ENCODE results near the gene TNFAIP8L3.

TNFAIP8L3 gene

DNA sequence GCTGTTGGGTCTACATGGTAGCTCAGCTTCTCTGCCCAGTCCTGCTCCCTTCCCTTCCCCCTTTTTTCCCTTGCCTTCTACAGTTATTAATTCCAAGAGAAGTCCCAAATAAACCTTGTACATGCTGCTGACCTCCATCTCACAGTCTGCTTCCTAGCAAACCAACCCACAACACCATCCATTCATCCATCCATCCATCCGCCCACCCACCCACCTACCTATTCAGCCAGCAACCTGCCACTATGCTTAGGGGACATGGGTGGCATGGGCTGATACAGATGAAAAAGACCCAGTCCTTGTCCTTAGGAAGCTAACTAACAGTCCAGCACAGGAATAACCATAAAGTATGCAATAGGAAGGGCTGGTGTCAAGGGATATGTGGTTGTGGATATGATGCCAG is 5.7 kb downstream of the TNFAIP8L3 start:
- DNase-seq: no peak

DNA sequence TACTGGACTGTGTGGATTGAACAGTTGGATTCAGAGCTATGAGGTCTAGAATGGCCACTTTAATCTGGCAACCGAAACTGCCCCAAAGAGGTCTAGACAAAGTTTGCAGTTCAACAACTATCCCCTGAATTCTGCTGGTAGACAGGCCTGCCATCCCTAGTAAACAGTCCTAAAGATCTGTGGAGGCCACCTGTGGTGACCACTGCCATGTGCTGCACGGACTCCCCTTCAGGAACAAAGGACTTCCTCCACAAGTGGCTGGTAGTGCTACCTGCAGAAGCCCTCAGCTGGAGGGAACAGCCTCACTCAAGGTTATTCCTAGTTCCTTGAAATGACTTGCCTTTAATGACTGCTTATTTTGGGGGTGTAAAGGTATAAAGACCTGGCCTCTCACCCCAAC is 6.1 kb downstream of the TNFAIP8L3 start:
- DNase-seq: no peak

DNA sequence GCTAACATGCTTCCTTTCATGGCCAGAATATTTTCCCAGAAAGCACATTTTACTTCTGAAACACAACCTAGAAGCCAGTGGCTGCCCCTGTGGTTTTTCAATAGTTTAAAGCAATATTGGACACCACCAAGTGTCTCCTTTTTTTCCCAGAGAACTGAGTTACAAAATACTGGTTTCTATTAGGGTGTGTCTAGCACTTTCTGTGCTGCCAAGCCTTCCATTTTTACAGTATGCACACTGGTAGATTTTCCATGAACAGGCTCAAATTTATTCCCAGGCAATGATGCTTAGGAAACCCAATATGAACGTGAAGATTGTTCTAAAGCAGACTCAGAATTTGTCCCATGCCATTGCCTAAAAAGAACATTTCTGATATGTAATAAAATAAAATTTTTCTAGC is 7.2 kb downstream of the TNFAIP8L3 start:
- DNase-seq: no peak

DNA sequence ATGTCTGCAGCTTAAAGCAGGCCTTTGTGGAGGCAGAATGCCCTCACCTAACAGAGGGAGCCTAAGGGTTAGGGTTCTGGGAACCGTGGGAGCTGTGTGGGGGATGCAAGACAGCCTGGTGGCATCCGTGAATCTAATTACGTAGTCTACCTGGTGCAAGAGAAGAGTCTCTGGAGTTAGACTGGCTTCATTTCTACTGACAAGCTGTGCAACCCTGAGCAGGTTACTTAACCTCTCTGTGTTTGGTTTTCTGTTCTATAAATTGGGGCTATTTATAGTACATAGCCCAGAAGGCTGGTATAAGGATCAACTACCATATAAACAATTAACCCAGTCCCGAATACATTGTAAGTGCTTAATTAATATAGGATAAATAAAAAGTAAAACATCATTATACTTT is 8.3 kb downstream of the TNFAIP8L3 start:
- DNase-seq: no peak

DNA sequence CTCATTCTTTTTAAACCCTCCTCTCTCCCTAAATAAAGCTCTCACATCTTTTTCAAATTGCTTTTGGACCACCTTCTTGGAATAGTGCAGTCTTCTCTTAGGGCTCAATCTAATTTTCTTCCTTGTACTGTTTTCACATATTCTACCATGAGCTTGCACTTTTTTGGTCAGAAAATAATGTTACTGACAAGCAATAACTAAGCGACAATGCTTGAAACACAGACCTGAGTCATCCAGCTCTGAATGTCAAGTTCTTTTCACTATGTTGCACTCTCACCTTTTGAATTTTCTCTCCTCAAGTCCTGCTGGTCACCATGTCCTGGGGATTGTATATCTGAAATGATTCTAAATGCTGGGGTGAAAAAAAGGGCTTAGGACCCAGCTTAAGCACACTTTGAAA is 8.9 kb downstream of the TNFAIP8L3 start:
- DNase-seq: no peak

DNA sequence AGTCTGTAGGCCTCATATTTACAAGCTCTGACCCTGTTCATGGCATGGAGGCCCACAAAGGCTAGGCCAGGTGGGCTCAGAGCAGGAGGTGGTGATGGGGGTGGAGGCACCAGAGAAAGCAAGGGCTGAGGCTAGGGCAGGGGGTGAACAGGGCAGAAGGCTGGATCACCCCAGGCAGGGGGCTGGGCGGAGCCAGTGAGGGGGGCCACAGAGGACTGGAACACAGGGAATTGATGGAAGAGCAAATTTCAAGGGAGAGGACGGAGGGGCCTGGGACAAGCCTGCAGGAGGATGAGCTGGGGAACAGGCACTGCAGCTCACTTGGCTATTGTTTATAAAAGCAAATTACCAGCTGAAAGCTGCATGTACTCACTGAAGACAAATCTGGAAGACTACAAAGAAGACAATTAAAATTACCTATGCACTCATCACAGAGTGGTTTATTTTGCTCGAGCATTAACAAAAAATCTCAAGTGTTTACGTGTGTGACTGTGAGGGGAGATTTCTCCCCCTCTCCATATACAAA is 11.0 kb downstream of the TNFAIP8L3 start:
- no peak for DNase-seq

DNA sequence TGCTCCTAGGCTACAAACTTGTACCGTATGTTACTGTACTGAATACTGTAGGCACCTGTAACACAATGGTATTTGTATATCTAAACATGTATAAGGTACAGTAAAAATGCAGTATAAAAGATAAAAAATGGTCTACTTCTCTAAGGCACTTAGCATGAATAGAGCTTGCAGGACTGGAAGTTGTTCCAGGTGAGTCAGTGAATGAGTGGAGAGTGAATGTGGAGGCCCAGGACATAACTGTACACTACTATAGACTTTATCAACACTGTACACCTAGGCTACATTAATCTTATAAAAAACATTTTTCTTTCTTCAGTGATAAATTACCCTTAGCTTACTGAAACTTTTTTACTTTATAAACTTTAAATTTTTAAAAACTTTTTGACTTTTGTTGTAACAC is 12.5 kb downstream of the TNFAIP8L3 start:
- no peak for DNase-seq

DNA sequence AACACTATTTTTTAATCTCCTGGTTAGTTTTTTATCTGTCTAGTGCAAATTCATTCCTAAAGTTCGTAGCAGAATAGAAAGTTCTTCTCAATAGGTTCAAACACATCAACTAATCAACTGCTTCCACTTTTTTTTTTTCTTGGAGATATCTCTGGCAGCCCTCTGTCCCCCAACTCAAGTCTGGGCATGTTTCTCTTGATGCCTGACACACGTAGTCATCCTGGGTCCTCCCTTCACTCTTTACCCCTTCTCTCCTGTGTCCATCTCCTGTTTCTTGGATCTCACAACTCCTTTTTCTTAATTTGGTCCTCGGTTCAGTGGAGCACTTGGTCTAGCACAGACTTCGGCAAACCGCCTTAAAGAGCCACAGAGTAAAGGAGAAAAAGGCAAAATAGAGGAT is 14.4 kb downstream of the TNFAIP8L3 start:
- DNase-seq: no peak

DNA sequence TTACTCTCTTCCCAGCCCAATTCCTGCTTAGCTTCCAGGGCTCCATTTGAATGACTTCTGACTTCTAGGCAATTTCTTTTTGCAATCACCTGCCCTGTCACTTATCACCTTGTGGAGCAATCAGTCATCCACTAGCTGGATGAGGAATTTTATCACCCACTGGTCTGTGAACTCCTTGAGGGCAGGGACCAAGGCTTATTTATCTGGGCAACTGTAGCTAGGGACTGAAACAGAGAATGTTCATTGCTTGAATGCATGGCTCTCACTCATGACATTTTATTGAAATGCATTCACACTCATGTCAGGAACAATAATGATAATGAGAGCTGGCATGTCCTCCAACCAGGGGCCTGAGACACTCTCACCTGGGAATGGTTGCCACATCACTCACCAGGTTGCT is 15.5 kb downstream of the TNFAIP8L3 start:
- no peak for DNase-seq

DNA sequence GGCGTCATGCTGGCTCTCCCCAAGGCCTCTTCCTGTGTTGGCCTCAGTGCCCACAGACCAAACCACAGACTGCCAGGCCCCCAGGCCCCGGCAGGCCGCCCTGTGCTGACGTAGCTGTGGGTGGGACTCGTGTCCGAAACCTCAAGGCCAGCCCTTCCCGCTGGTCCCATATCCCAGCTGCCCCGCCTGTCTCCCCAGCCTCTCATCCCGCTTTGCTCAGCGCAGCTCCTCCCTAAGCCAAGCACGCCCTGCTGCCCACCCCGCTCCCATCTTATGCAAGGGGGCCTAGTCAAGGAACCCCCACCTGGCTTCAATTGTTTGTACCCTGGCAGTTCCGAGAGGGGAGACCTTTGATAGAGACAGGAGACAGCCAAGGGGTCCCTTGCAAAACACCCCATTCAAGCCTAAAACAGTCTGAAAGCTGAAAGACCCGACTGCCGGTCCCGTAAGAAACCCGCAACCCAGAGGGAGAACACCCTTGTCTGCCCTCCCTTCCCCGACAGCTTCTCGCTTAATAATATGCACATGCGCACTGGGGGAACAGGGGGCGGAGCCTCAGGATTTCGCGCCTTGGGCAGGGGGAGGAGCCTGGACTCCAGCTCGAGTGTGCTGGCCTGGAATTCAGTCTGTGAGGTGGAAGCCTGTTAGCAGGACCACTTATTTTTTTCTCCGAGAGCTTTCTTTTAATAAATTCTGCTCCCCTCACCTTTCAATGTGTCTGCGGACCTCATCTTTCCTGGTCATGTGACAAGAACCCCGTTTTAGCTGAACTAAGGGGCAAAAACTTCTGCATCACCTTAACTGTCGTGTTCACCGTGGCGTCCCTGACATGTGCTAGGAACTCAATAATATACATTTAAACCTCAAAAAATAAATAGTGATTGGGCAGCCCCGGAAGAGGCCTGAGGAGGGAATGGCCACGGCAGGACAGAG is 17.2 kb downstream of the TNFAIP8L3 start:
- no peak for DNase-seq

DNA sequence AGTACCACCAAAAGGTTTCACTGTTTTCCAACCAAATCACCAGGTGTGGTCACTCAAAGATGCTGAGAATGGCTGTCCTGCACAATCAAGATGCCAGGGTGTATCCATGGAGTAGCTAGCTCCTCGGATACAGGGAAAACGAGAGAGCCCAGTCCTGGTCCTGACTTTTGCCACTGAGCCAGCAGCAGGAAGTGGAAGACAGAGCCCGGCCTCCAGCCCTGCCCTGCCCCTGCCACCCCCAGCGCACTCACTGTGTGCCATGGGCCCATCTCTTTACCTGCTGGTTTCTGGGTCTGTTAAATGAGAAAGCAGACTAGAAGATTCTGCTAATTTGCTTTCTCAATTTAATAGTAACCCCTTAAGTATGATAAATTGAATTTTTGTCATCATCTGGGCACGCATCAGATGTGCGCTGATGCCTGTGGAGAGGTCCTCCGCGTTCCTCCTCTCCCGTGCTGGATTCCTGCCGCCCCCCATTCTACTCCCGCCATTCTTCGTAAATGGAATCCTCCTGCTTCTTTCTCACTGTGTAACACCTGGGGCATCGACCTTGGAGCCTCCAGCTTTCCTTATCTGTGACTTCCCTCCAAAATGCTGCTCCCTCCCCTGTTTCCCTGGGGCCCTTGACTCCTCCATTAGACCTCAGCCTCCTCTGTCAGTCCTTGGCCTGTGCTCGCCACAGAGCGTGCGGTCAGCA is 18.0 kb downstream of the TNFAIP8L3 start:
- no peak for DNase-seq

DNA sequence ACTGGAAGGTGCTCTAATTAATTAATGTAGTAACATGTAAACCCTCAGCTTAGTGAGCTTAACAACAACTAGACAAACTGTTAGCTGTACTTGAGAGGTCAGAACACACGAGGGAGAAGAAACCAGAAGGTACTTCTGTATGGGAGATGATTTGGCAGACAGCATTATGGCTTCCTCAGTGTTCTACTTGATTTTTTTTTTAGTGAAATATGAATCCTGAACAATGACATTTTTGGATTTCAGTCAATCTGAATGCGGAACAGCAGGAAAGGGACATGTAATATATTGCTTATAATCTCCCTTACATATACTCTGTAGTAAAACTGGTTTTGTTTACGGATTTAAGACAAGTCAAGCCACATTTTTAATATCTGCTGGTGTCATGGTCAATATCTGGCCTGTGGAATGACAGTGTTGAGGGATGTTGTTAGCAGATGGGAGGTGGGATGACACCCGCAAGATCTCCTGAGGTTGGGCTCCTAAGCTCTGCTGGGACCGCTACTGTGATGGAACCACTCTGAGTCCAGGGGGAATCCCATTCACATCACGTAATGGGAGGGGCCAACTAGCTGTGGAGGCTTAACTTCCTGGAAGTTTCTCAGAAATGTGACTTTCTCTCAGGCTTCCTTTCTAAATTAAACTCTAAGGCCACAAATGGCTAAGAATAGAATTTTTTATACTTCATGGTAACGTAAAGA is 18.7 kb downstream of the TNFAIP8L3 start:
- DNase-seq: no peak

DNA sequence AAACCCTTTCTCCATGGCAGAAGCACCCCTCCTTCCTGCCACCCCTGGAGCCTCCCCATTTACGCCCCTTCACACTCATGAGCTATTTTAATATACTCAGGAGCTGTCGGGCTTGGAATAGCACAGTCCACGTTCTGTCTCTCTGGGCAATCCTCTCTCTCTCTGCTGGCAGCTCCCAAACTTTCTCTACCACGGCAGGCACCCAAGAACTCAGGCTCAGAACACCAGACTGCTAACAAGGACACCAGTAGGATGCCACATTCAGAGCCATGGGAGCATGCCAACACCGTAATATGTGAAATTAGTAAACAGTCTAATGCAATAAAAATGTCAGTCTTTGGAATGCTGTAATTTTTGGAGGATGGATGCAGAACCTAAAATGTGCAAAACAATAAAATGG is 19.3 kb downstream of the TNFAIP8L3 start:
- no peak for DNase-seq

DNA sequence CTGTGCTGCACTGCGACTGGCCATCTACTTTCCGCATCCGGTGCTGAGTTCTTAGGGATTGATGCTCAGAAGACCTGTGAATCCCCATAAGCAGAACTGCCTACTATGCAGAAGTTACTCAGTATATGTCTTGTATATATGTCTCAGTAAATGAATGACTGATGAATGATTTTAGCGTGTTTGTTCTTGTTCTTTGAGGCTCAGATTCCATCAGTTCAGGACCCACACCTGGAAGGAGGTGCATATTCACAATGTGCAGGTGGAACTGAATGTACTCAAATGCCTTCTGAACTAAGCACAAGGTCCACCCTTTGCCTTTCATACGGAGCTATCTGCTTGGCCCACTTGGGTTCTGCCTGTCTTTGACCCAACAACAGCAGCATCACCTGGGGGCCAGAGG is 19.8 kb downstream of the TNFAIP8L3 start:
- DNase-seq: no peak

DNA sequence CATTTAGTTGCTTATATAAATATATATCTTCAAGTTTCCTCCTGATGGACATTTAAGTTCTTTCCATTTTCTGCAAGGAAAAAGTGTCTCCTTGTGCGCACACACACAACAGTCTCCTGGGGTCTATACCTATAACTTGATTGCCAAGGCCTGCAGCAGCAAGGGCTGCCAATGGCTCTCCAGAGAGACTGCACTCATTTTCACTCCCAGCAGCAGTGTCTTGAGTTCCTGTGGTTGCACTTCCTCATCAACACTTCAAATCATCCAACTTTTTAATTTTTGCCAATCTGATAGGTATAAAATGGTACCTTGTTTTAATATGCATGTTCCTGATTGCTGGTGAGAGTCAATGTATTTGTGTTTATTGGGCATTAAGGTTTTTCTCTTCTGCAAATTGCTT is 23.1 kb downstream of the TNFAIP8L3 start:
- DNase-seq: no peak

DNA sequence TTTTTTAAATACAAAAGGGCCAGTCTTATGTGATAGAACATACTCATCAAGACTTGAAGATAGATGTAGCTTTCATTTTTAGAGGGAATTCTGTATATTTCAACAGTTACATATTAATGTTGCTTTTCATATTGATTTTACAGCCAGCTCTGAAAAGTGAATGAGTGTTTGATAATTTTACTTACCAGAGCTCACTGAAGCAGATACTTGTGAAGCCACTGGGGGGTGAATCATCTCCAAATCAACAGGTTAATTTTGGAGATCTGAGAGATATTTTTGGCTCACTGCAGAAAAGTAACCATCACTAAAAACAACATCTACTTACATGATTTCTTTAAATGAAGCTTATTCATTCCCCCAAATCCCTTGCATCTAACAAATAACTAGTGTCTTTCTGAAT is 24.7 kb downstream of the TNFAIP8L3 start:
- no peak for DNase-seq

DNA sequence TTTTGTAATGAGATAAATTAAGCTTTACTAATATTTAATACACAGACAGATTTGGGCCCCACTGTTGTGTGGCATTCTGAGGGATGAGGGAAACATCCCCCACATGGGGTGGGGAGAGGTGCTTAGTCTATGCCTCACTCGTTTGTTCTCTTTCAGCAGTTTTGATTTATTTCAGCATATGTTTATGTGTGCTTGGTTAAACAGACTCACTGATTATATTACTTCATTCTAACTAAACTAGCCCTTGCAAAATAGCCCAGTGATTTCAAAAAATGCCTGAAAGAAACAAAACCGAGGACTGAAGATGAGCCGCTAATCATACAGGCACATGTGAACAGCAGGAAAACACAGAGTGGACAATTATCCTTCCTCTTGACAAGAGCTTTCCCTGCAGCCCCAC is 27.2 kb downstream of the TNFAIP8L3 start:
- no peak for DNase-seq

DNA sequence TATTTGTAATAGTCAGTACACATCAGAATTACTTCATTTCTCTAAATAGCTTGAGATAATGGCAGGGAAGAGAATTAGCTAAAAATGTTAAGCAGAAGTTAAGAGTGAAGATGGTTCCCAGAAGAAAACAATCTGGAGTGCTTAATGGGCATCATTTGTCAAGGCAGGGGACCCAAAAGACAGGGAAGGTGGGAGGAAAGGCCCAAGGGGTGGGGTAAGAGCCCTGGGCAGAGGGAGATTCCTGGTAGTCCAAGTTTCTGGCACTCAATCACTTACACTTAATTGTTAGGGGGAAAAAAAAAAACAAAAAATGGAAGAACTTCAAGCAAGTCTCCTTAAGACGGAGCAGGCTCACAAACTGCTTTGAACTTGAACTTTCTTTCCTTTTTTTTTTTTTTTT is 28.9 kb downstream of the TNFAIP8L3 start:
- DNase-seq: no peak

DNA sequence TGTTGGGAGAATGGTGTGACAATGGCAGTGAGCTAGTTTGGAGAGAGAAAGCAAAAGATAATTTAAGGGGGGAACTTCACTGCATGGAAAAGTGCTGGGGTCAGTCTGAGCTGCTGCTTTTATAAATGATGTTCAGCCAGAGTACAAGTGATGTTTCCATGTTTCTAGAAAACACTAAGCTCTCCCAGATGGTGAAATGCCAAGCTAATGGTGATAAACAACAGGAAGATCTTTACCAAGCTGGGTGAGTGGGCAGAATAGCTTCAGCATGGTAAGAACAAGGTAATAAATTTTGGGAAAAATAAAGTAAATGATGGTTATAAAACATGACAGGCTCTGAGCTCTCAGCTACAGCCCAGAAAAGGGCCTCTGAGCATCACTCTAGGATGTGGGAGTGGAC is 29.4 kb downstream of the TNFAIP8L3 start:
- DNase-seq: no peak

DNA sequence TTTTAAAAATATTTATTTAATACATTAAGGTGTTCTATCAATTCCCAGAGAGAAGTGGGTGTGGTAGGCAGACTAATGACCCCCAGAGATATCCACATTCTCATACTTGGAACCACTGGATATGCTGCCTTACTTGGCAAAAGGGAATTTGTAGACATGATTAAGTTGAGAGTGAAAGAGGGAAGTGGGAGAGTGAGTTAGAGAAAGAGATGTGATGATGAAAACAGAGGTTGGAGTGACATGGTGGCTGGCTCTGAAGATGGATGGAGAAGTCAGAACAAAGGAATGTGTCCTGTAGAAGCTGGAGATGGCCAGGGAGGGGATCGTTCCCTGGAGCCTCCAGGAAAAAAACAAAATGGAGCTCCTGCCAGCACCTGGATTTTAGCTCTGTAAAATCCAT is 32.0 kb downstream of the TNFAIP8L3 start:
- no peak for DNase-seq

DNA sequence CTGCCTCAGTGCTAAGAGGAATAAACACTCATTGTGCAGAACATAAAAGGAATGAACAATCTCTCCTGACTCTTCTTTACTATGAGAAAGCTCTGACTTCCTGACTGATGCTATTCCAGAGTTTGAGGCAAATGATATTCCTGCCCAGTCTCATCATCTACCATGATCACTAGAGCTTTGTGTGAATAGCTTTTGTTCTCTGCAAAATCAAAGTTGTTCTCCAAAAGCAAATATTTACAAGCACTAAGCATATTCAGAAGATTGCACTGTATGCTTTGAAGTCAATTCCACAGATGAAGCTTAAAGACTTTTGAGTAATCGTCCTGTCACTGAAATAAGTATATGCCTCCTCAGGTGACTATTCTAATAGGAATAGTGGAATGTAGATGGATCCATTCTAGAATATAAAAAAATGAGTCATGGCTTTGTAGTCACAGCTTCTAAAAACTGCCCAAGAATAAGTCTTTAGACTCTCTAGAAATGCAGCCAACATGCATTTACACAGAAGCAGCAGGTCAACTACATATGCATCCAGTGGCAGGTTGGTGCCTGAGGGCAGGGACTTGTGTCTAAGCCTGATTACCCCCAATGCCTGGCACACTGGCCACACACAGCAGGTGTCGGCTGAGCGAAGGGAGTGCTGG is 34.6 kb downstream of the TNFAIP8L3 start:
- no peak for DNase-seq

DNA sequence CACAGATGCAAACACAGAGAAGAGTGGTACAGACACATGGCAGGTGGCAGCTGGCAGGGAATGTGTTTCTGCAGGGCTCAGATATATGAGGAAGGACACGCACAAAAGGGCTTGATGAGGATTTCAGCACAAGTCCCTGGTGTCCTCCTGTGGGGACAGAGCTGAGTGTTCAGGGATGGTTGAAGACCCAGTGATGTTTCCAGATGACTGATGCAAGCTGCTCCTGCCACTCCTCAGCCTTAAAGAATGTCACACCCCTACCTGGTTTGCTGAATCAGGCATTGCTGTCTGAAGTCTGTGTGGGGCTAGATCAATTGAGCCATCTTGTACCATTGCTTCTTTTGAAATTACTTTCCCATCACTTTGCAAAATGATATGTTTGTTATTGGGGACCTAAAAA is 40.2 kb downstream of the TNFAIP8L3 start:
- DNase-seq: no peak

DNA sequence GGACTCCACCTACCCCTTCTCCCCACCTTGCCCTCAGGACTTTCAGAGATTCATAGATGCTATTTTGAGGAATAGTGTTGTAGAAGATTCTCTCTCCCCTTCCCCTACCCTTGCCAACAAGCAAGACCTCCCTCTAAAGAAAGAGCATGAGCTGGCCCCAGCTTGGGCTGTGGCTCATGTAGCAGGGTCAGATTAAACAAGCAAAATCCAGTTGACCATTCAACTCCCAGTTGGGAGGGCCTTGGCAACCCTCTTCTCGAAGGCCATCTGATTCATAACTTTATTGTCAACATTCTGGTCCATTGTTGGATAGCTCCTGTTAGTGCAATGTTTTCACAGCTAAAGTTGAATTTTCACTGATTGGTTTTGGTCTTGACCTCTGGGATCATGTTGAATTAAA is 41.1 kb downstream of the TNFAIP8L3 start:
- no peak for DNase-seq
